Osteoblast (primary cell): Measurements from ENCODE around the gene RIPPLY3. TPM values are rescaled to one million over a fixed set of nuclear protein-coding genes. Genes with fewer than 3 reads are reported as not detected.

Source experiments
- DNase-seq: peaks from one replicate; pipeline ENCODE4 v3.0.0; 2011; ENCODE audit warnings: low spot score, mixed read lengths; ENCODE audit not compliant: insufficient read length; ENCODE audit errors: missing footprints
- H2AFZ ChIP-seq: 2 replicates; pipeline ENCODE4 v1.6.0; 2011; ENCODE audit warnings: mild to moderate bottlenecking, low read length
- H3K27ac ChIP-seq: 2 replicates; pipeline ENCODE4 v1.5.1; 2011; ENCODE audit warnings: mild to moderate bottlenecking, low read depth, low read length, moderate library complexity
- H3K27me3 ChIP-seq: 2 replicates; pipeline ENCODE4 v1.6.0; 2012; ENCODE audit warnings: mild to moderate bottlenecking, control low read depth, inconsistent platforms, low read length, moderate library complexity; ENCODE audit not compliant: insufficient read depth
- H3K36me3 ChIP-seq: 2 replicates; pipeline ENCODE4 v1.5.1; 2011; ENCODE audit warnings: mild to moderate bottlenecking, low read length, control low read depth, moderate library complexity; ENCODE audit not compliant: insufficient read depth
- H3K4me1 ChIP-seq: 2 replicates; pipeline ENCODE4 v1.5.1; 2011; ENCODE audit warnings: mild to moderate bottlenecking, low read length, control low read depth, moderate library complexity; ENCODE audit not compliant: insufficient read depth
- H3K4me2 ChIP-seq: 2 replicates; pipeline ENCODE4 v1.6.0; 2011; ENCODE audit warnings: mild to moderate bottlenecking, low read length; ENCODE audit not compliant: insufficient read depth
- H3K4me3 ChIP-seq: fragments of 200-600 bp; sonication (generic); 3 replicates; pipeline ENCODE4 v1.5.1; 2012; ENCODE audit warnings: mild to moderate bottlenecking, low read length, inconsistent platforms; ENCODE audit not compliant: insufficient read depth
- H3K79me2 ChIP-seq: 2 replicates; pipeline ENCODE4 v1.6.0; 2012; ENCODE audit warnings: mild to moderate bottlenecking, low read length, control low read depth, inconsistent platforms; ENCODE audit not compliant: insufficient read depth
- H3K9me3 ChIP-seq: 2 replicates; pipeline ENCODE4 v1.5.1; 2011; ENCODE audit warnings: low read depth, low read length, control low read depth
- H4K20me1 ChIP-seq: 2 replicates; pipeline ENCODE4 v1.6.0; 2012; ENCODE audit warnings: mild to moderate bottlenecking, low read length, control low read depth; ENCODE audit not compliant: insufficient read depth
- total RNA-seq: library from RNA; depleted of rRNA; stranded (reverse); fragments of >200 nt; gene quantifications from 2 replicates; pipeline ENCODE4 v1.2.3, GENCODE V29; 2012
- TF ChIP-seq, protein P1 (sequence below): IDR thresholded peaks from 2 replicates; pipeline ENCODE4 v1.5.1; 2011; ENCODE audit warnings: mild to moderate bottlenecking, low read depth, low read length, moderate library complexity; ENCODE audit errors: extremely low read depth

RIPPLY3 gene, protein sequence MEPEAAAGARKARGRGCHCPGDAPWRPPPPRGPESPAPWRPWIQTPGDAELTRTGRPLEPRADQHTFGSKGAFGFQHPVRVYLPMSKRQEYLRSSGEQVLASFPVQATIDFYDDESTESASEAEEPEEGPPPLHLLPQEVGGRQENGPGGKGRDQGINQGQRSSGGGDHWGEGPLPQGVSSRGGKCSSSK
- total RNA-seq = not detected in 2 replicates

DNA sequence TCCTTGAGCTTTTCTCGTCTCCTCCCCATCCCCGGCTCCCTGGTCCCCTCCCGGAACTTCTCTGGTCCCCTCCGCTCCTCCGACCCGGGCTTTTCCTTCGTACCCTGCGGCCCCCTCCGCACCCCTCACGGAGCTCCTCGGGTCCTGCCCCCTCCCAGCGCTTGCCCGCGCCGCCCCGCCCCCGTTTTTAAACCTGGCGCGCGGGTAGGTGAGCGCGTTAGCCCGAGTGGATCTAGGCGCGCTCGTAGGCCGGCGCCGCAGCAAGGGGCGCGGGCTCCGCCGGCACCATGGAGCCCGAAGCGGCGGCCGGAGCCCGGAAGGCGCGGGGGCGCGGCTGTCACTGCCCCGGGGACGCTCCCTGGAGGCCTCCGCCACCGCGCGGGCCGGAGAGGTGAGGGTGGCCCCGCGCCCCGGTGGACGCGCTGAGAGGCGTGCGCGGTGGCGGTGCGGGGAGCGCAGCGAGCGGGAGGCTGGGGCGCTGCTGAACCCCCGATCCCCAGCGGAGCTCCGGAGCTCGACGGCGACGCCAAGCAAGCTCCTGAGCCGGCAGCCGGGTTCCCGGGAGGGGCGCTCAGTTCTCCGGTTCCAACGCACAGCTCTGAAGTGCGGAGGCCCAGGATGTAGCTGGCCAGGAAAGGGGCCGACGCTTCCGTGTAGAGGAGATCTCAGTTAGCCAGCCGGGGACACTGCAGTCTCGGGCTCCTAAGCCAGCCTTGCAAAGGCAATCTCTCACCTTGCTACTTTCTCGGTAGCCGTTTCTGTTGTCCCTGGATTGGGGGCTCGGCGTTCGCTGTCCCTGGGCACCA is at the start of gene RIPPLY3:
TSS of gene RIPPLY3 (plus strand) at position 217 of the 806 bp plus-strand sequence. CDS start at position 288, 71 bp downstream.
- no peaks in the 10 kb centered on the region for H3K79me2 ChIP-seq
- H4K20me1 ChIP-seq = no peaks in the 10 kb centered on the region
- H3K9me3 ChIP-seq = no peaks in the 10 kb centered on the region
- no peaks in the 10 kb centered on the region for H3K36me3 ChIP-seq
- peak within 1 kb of the TSS; percentile 71 for H2AFZ ChIP-seq
- peaks cover 12% of the 10 kb centered on the region for H3K27me3 ChIP-seq
- H3K4me3 ChIP-seq = peak within 1 kb of the TSS; percentile 62
- peak; percentile 81 for DNase-seq
- H3K27ac ChIP-seq = no peak within 1 kb of the TSS
- TF ChIP-seq, protein P1, sequence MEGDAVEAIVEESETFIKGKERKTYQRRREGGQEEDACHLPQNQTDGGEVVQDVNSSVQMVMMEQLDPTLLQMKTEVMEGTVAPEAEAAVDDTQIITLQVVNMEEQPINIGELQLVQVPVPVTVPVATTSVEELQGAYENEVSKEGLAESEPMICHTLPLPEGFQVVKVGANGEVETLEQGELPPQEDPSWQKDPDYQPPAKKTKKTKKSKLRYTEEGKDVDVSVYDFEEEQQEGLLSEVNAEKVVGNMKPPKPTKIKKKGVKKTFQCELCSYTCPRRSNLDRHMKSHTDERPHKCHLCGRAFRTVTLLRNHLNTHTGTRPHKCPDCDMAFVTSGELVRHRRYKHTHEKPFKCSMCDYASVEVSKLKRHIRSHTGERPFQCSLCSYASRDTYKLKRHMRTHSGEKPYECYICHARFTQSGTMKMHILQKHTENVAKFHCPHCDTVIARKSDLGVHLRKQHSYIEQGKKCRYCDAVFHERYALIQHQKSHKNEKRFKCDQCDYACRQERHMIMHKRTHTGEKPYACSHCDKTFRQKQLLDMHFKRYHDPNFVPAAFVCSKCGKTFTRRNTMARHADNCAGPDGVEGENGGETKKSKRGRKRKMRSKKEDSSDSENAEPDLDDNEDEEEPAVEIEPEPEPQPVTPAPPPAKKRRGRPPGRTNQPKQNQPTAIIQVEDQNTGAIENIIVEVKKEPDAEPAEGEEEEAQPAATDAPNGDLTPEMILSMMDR = no peak
- H3K4me2 ChIP-seq = peak within 1 kb of the TSS; percentile 72
- peaks cover 9% of the 10 kb centered on the region for H3K4me1 ChIP-seq

DNA sequence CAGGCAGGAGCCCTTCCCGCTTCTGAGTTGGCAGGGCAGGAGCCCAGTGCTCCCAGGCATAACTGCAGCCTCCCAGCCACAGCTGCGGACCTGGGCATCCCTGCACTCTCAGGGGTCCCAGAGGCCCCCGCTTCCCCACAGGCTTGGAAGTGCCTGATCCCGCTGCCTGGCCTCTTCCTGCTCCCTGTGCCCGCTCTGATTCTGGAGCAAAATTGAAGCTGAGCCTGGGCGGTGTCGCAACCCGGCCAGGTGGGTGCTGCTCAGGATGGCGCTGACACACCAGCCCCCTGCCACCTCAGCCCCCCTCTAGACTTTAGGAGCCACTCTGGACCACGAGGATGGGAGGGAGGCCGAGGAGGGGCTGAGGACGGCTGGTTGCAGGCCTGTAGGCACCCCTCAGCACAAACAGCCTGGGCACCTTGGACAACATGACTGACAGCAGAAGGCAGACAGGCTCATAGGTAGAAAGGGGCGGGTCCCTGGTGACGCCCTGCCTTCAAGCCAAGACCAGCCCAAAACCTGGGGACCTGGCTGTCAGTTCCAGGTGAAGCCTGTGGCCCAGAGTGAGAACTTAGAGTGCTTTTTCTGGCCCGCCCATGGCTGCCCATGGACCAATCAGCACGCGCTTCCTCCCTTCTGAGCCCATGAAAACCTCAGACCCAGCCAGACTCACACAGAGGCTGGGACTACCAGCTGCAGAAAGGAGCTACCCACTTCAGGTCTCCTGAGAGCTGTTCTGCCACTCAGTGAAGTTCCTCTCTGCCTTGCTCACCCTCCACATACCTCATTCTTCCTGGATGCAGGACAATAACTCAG is 47.3 kb upstream of the RIPPLY3 start:
- Histone ChIP-seq H3K4me3 (no peak overlapping the region), H3K27ac (no peak overlapping the region), H2AFZ (no peak overlapping the region), H4K20me1 (no peaks in the 10 kb centered on the region), H3K4me1 (no peaks in the 10 kb centered on the region), H3K27me3 (no peaks in the 10 kb centered on the region), H3K36me3 (peaks cover 22% of the 10 kb centered on the region), H3K9me3 (no peaks in the 10 kb centered on the region), H3K4me2 (no peak overlapping the region), H3K79me2 (peaks cover under 1% of the 10 kb centered on the region)
- no peak for DNase-seq
- TF ChIP-seq, protein P1 = no peak

DNA sequence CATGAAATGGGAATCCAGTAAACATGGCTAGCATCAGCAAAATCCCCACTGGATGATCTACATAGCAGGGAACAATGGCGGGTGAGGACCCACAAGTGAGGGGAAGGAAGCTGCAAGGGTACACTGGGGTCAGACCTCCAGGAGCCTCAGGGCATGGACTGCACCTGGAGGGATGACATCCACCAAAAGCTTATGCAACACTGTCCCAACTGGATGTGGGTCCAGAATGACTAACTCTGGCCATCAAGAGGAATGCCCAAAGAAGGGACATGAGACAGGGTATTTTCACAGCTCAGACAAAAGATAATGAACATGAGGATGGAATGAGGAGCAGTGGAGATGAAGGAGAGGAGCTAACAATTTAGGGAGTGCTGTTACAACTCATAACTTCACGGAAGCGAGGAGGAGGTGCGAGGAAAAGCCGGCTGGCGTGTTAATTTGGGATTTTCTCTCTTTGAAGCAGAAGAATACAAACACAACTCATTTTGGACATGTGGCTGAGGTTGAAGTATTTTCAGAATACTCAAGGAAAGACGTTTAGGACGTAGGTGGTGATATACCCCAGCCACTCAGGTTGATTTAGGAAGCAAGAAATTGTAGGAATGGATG is 45.7 kb upstream of the RIPPLY3 start:
- no peaks in the 10 kb centered on the region for H3K9me3 ChIP-seq
- no peak for DNase-seq
- no peak overlapping the region for H3K4me2 ChIP-seq
- peaks cover 11% of the 10 kb centered on the region for H3K79me2 ChIP-seq
- H3K4me3 ChIP-seq = no peak overlapping the region
- no peaks in the 10 kb centered on the region for H4K20me1 ChIP-seq
- no peak overlapping the region for H2AFZ ChIP-seq
- H3K27ac ChIP-seq = no peak overlapping the region
- peaks cover 22% of the 10 kb centered on the region for H3K36me3 ChIP-seq
- no peaks in the 10 kb centered on the region for H3K27me3 ChIP-seq
- H3K4me1 ChIP-seq = no peaks in the 10 kb centered on the region
- TF ChIP-seq, protein P1 = no peak
